WERI-Rb-1 (cell line): ENCODE data around the gene KLHL15.

Experiments
- DNase-seq: peaks from one replicate; pipeline ENCODE4 v3.0.0-alpha.2; 2020
- H3K27ac ChIP-seq: fragments of 250-450 bp; sonication (Bioruptor Pico); 2 replicates; pipeline ENCODE4 v1.5.1; 2020; ENCODE audit warnings: mild to moderate bottlenecking, moderate library complexity
- H3K27me3 ChIP-seq: fragments of 250-450 bp; sonication (Bioruptor Pico); 2 replicates; pipeline ENCODE4 v1.5.1; 2021; ENCODE audit warnings: mild to moderate bottlenecking, low read depth, moderate library complexity; ENCODE audit not compliant: insufficient read depth, severe bottlenecking
- H3K36me3 ChIP-seq: fragments of 250-450 bp; sonication (Bioruptor Pico); 2 replicates; pipeline ENCODE4 v1.5.1; 2020; ENCODE audit warnings: mild to moderate bottlenecking, moderate library complexity
- H3K4me3 ChIP-seq: 2 replicates; pipeline ENCODE4 v1.5.1; 2011; ENCODE audit warnings: low read depth, mild to moderate bottlenecking, control low read depth, low read length
- H3K9me3 ChIP-seq: fragments of 250-450 bp; sonication (Bioruptor Pico); 2 replicates; pipeline ENCODE4 v1.5.1; 2021; ENCODE audit warnings: mild to moderate bottlenecking, moderate library complexity; ENCODE audit not compliant: severe bottlenecking
- TF ChIP-seq, protein P1 (sequence below): IDR thresholded peaks from 2 replicates; pipeline ENCODE4 v1.5.1; 2011; ENCODE audit warnings: low read depth, mild to moderate bottlenecking, control low read depth, inconsistent platforms, low read length

Gene KLHL15

DNA sequence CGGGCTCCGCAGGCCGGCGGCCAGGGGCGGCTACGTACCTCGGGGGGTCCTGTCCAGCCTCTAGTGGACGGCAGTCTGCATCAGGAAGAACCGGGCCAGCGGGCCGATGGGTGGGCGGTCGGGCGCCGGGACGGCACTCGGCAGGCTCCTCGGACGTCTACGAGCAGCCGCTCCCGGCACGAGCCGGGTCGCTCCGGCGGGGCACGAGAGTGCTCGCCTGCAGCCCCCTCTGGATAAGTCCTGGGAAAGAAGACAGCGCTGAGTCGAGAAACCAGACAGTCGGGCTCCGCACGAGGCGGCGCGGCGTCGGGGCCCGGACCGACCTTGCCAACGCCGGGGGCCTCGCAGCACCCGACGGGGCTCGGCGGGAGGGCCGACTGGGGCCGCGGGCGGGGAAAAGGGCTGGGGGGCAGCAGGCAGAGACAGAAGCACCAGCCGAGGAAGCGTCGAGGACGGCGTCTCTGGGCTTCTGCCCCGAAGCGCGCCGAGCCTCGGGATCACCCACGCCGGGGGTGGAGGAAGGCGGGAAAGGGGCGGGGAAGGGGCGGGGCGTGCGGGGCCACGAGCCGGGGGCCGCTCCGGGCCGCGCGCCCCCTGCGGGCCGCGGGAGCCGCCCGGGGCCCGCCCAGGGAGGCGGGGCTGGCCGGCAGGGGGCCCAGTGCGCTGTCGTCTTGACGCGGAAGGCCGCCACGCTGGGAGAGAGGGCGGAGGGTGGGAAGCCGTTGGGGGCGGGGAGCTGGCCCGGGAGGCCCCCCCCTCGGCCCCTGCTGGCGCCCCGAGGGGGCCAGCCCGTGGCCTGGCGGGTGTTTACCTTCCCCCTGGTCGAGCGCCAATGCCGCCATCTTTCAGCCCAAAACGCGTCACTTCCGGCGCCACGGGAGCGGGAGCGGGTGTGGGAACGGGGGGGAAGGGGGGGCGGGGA, 1.9 kb downstream of the KLHL15 start:
- H3K27me3 ChIP-seq, result peaks cover 12% of the 10 kb centered on the region
- peaks cover 4% of the 10 kb centered on the region for H3K9me3 ChIP-seq
- DNase-seq, result peak; percentile 88
- TF ChIP-seq, protein P1, sequence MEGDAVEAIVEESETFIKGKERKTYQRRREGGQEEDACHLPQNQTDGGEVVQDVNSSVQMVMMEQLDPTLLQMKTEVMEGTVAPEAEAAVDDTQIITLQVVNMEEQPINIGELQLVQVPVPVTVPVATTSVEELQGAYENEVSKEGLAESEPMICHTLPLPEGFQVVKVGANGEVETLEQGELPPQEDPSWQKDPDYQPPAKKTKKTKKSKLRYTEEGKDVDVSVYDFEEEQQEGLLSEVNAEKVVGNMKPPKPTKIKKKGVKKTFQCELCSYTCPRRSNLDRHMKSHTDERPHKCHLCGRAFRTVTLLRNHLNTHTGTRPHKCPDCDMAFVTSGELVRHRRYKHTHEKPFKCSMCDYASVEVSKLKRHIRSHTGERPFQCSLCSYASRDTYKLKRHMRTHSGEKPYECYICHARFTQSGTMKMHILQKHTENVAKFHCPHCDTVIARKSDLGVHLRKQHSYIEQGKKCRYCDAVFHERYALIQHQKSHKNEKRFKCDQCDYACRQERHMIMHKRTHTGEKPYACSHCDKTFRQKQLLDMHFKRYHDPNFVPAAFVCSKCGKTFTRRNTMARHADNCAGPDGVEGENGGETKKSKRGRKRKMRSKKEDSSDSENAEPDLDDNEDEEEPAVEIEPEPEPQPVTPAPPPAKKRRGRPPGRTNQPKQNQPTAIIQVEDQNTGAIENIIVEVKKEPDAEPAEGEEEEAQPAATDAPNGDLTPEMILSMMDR, result no peak
- H3K36me3 ChIP-seq, result peaks cover 6% of the 10 kb centered on the region
- H3K4me3 ChIP-seq, result peak overlapping the region; percentile 78
- H3K27ac ChIP-seq, result peak overlapping the region; percentile 98

DNA sequence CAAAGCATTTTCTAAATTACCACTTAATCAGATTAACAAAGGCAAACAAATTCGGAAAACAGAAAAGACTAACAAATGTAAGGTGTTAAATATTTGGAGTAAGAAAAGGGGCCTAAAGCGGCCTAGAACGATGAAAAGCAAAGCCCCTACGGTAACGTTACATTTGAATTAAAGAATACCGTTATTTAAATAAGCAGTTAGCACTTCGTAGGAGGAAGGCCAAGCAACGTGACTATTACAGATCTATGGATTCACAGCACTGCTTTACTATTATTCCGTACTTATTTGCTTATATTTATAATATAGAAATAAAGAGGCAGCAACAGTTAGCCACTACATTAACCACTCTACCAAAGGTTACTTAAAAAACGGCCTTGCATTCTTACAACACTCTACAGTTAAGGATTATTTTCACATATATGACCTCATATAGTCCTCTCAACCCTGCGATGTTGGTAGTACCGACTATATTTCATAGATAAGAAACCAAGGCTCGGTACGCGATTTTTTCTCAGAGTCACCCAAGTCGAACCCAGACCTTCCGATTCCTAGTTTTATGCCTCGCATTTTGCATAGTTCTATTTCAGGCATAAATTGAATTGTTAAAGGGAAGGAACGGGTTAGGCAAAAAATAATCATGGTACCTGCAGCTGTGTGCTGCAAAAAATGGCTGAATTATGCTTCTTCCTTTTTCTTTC, 2.9 kb downstream of the KLHL15 start:
- H3K36me3 ChIP-seq, result peaks cover 6% of the 10 kb centered on the region
- peak overlapping the region; percentile 78 for H3K4me3 ChIP-seq
- peaks cover 4% of the 10 kb centered on the region for H3K9me3 ChIP-seq
- H3K27me3 ChIP-seq, result peaks cover 18% of the 10 kb centered on the region
- TF ChIP-seq, protein P1, result no peak
- peak overlapping the region; percentile 92 for H3K27ac ChIP-seq
- DNase-seq, result no peak

DNA sequence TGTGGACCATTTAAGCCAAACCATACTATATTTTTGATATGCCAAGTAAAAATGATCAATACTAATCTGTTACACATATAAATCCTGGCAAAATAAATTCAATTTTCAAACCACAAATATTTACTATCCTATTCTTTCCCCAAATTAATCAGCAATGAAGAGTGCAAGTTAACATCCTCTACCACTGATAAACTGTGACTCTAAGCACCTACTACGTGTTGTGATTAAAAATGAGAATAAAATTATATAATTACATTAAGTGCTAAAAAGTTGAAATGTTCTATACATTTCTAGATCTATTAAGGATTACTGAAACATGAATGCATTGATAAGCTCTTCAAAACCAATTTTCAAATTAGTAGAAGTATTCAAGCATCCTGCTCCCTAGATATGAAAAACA, 3.4 kb downstream of the KLHL15 start:
- peak overlapping the region; percentile 92 for H3K27ac ChIP-seq
- no peak for DNase-seq
- peaks cover 4% of the 10 kb centered on the region for H3K9me3 ChIP-seq
- H3K27me3 ChIP-seq, result peaks cover 23% of the 10 kb centered on the region
- peaks cover 6% of the 10 kb centered on the region for H3K36me3 ChIP-seq
- peak overlapping the region; percentile 78 for H3K4me3 ChIP-seq
- TF ChIP-seq, protein P1, result no peak

DNA sequence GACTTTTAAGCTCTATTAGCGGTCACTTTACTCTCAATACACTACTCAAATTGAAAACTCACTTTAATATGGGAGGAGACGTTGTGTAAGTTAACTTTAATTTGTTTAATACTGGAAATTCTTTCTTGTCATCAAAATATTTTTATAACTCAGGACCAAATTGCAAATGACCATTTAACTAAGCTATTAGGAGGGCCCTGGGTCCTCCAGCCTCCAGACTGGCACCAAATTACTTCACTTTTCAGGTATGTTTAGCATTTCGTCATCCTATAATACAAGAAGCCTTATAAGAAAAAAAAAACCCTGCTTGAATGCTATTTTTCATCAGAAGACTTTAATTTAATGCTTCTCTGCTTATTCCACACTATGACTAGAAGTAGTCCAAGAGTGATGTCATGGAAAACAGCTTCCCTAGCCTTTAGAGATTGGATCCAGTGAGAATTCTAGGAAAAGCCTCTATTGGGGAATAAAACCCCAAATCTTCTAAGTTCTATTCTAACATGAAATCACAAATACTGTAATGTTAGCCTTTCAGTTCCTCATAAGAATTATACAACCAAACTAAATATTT, 6.6 kb downstream of the KLHL15 start:
- TF ChIP-seq, protein P1, result no peak
- peaks cover 12% of the 10 kb centered on the region for H3K36me3 ChIP-seq
- H3K27ac ChIP-seq, result no peak overlapping the region
- peaks cover 4% of the 10 kb centered on the region for H3K9me3 ChIP-seq
- H3K4me3 ChIP-seq, result no peak overlapping the region
- no peak for DNase-seq
- peaks cover 27% of the 10 kb centered on the region for H3K27me3 ChIP-seq

DNA sequence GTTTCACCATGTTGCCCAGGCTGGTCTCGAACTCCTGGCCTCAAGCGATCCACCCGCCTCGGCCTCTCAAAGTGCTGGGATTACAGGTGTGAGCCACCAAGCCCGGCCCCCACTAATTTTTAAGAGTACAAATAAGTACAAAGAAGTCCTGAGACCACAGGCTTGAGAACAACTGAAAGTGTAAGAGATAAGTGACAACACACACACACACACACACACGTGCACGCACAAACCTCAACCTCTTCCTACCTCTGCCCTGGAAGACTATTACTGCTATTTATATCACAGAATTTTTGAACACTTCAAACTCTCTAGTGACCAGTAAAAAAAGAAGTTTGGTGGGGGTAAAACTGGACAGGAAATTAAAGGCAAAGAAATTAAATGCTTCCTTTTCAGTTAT, 7.5 kb downstream of the KLHL15 start:
- TF ChIP-seq, protein P1, result no peak
- Histone ChIP-seq H3K4me3 (no peak overlapping the region), H3K36me3 (peaks cover 15% of the 10 kb centered on the region), H3K9me3 (peaks cover 4% of the 10 kb centered on the region), H3K27me3 (peaks cover 32% of the 10 kb centered on the region), H3K27ac (no peak overlapping the region)
- DNase-seq, result no peak
